ENCODE measurements around the gene IL22RA2. TPM values are rescaled to one million over a fixed set of nuclear protein-coding genes. Genes with fewer than 3 reads are reported as not detected.
"Not testable (repeated sequence)": the region's sequence is repeated elsewhere in the genome, so short reads cannot be mapped to it uniquely, and the experiment has no call there.

The IL22RA2 gene
- total RNA-seq, 1 donor from 2014 or later, result not detected

DNA sequence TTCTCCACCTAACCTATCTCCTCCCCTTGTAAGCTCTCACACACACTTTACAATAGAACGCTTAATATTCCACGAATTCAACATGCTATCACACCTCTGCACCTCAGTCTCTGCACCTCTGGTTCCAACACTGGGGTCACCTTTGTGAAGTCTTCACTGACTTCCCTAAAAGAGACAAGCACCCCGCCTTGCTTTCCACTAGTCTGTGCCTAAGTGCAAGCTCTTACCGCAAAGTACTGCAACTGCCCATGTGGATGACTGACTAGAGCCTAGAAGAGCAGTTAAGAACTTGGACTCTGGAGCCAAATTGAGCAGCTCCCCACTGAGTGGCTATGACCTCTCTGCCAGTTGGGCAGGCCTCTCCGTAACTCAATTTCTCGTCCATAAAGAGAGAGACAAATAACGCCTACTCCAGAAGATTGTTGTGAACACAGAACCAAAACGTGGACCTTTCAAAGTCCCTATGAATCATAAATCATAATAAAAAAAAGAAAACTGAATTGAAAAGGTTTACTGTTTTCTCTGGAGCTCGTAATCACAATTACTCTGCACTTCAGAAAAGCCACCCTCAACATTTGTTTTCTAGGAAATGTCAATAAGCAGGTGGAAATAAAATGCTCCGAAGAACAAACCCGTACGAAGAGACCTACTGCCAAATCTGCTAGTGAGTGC lies 44.5 kb upstream of the IL22RA2 start:
- no peaks in the 10 kb centered on the region for H3K9me3 Mint-ChIP-seq
- H3K36me3 Mint-ChIP-seq, result no peaks in the 10 kb centered on the region
- peaks cover 24% of the 10 kb centered on the region for H3K4me1 Mint-ChIP-seq (ENCODE audit: unreplicated experiment)
- no peaks in the 10 kb centered on the region for H3K27me3 Mint-ChIP-seq
- no peak for DNase-seq (ENCODE audit: extremely low spot score, unreplicated experiment)
- peak overlapping the region; percentile 98 for H3K27ac Mint-ChIP-seq
- TF ChIP-seq, protein P1, sequence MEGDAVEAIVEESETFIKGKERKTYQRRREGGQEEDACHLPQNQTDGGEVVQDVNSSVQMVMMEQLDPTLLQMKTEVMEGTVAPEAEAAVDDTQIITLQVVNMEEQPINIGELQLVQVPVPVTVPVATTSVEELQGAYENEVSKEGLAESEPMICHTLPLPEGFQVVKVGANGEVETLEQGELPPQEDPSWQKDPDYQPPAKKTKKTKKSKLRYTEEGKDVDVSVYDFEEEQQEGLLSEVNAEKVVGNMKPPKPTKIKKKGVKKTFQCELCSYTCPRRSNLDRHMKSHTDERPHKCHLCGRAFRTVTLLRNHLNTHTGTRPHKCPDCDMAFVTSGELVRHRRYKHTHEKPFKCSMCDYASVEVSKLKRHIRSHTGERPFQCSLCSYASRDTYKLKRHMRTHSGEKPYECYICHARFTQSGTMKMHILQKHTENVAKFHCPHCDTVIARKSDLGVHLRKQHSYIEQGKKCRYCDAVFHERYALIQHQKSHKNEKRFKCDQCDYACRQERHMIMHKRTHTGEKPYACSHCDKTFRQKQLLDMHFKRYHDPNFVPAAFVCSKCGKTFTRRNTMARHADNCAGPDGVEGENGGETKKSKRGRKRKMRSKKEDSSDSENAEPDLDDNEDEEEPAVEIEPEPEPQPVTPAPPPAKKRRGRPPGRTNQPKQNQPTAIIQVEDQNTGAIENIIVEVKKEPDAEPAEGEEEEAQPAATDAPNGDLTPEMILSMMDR (conservative IDR thresholded peaks at IDR 0.05), result no peak
- H3K4me3 Mint-ChIP-seq, result peak overlapping the region; percentile 99

DNA sequence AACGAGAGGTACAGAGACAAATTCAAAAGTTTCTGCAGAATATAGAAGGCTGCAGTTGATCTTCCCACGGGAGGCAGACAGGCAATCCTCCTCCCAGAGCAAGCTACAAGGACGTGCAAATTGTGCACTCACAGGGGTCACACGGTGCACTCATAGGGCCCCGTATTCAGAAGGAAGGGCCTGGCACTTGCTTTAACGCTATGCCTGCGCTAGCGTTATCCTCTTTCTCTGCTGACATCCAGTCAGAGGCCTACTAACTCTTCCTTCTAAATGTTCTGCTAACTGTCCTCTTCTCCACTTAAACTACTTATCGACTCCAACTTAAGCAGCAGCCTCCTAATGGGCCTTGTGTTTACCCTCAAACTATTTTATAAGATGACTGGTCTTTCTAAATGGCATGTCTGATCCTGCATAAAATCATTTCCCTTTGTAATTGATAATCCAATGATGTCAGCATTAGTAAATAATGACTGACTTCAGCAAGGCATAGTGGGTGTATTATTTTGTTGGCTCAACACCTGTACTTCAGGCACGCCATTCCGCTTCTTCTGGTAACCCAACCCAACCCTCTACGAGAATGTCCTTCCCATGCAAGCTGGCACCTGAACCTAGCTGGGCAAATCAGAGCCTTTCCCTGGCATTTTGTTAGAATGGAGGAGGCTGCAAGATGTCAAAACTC lies 43.6 kb upstream of the IL22RA2 start:
- Mint-ChIP-seq H3K4me3 (peak overlapping the region; percentile 70), H3K9me3 (no peaks in the 10 kb centered on the region)
- DNase-seq (ENCODE audit: extremely low spot score, unreplicated experiment), result no peak

DNA sequence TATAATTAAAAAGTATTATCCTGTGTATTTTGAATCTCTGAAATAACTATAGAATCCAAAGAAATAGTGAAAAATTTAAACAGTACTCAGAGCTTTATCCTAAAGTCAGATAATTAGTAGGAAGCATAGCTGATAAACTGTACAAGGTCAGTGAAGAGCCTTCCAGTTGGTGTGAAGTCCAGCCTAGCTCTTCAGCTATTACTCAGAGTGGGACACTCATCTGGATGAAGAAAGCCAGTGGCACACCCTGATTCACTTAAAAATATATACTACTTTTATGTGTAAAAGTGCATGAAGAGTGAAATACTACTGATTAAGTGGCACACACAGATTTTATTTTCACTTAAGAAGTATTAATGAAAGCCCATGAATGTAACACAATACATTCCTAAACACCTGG lies 42.7 kb upstream of the IL22RA2 start:
- Mint-ChIP-seq H3K27ac (peak overlapping the region; percentile 54), H3K4me1 (ENCODE audit: unreplicated experiment) (peaks cover 24% of the 10 kb centered on the region), H3K27me3 (no peaks in the 10 kb centered on the region), H3K36me3 (peaks cover 11% of the 10 kb centered on the region), H3K4me3 (peak overlapping the region; percentile 70), H3K9me3 (no peaks in the 10 kb centered on the region)
- TF ChIP-seq, protein P1 (conservative IDR thresholded peaks at IDR 0.05), result no peak
- DNase-seq (ENCODE audit: extremely low spot score, unreplicated experiment), result no peak

More for the DNA sequence above, 43.6 kb upstream of the IL22RA2 start:
- Mint-ChIP-seq H3K4me1 (ENCODE audit: unreplicated experiment) (peaks cover 24% of the 10 kb centered on the region), H3K36me3 (peaks cover 3% of the 10 kb centered on the region), H3K27me3 (no peaks in the 10 kb centered on the region), H3K27ac (peak overlapping the region; percentile 54)
- TF ChIP-seq, protein P1 (conservative IDR thresholded peaks at IDR 0.05), result no peak

DNA sequence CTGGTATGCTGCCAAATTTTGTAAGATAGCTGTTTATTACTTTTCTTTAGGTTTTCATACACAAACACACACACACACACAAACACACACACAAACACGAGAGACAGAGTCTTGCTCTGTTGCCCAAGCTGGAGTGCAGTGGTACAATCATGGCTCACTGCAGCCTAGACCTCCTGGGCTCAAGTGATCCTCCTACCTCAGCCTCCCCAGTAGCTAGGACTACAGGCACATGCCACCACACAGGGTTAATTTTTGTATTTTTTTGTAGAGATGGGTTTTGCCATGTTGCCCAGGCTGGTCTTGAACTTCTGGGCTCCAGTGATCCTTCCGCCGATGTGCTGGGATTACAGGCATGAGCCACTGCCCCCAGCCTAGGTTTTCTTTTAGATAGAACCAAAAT lies 42.2 kb upstream of the IL22RA2 start:
- DNase-seq (ENCODE audit: extremely low spot score, unreplicated experiment); H3K27me3 Mint-ChIP-seq; H3K27ac Mint-ChIP-seq; H3K9me3 Mint-ChIP-seq; H3K4me3 Mint-ChIP-seq: not testable (repeated sequence)
- Mint-ChIP-seq H3K36me3 (peaks cover 15% of the 10 kb centered on the region), H3K4me1 (ENCODE audit: unreplicated experiment) (peaks cover 24% of the 10 kb centered on the region)

DNA sequence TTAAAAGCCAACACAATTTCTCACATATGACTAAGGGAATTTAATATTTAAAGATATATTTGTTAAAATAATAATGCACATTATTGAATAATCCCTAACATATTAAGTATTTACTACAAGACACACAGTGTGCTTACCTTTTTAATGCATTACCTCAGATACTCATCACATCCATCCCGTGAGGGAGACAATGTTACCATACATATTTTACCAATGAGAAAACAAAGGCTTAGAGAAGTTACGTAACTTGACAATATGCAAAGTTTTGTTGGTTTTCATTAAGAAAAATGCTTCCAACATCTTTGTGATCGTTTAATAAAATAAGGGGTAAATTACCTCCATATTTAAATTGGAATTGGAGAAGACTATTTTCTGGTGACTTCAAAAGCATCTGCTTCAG lies 41.5 kb upstream of the IL22RA2 start:
- DNase-seq (ENCODE audit: extremely low spot score, unreplicated experiment), result no peak
- no peaks in the 10 kb centered on the region for H3K27me3 Mint-ChIP-seq
- peaks cover 22% of the 10 kb centered on the region for H3K36me3 Mint-ChIP-seq
- H3K4me3 Mint-ChIP-seq, result no peak overlapping the region
- TF ChIP-seq, protein P1 (conservative IDR thresholded peaks at IDR 0.05), result no peak
- no peak overlapping the region for H3K27ac Mint-ChIP-seq
- no peaks in the 10 kb centered on the region for H3K9me3 Mint-ChIP-seq
- peaks cover 21% of the 10 kb centered on the region for H3K4me1 Mint-ChIP-seq (ENCODE audit: unreplicated experiment)

DNA sequence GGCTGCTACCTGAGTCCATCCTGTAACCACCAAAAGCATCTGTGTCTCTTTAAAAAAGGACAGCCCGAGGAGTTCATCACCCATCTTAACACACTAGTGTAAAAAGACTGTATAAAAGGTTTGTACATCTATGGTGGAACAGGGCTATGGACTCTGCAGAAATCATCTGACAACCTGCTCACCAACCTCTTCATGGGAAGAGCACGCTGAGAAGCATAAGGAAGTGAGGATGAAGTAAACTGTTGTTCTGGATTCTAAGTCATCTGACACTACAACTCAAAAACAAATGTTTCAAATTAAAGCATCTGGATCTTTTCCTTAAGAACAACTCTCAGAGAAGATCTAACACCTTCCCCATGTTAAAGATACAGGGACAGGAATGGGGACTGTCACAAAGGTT lies 40.4 kb upstream of the IL22RA2 start:
- Mint-ChIP-seq H3K4me3 (no peak overlapping the region), H3K9me3 (peaks cover 9% of the 10 kb centered on the region), H3K27me3 (no peaks in the 10 kb centered on the region), H3K4me1 (ENCODE audit: unreplicated experiment) (peaks cover 17% of the 10 kb centered on the region), H3K27ac (no peak overlapping the region), H3K36me3 (peaks cover 33% of the 10 kb centered on the region)
- no peak for DNase-seq (ENCODE audit: extremely low spot score, unreplicated experiment)
- TF ChIP-seq, protein P1 (conservative IDR thresholded peaks at IDR 0.05), result no peak

All from type B pancreatic cell (in vitro differentiated cells).